ENCODE results near the gene CIAO2A. TPM values are rescaled to one million over a fixed set of nuclear protein-coding genes. Genes with fewer than 3 reads are reported as not detected.

The CIAO2A gene, protein sequence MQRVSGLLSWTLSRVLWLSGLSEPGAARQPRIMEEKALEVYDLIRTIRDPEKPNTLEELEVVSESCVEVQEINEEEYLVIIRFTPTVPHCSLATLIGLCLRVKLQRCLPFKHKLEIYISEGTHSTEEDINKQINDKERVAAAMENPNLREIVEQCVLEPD
- total RNA-seq, result 100 to 1,000 TPM in 4 of 6 experiments, 10 to 100 TPM in 2; 84.2 to 186 (median 126) TPM
- long read RNA-seq, transcript CIAO2A-201 (5 exons, 1,105 nt), result major isoform, 51 of 64 reads
- long read RNA-seq, transcript CIAO2A-202 (4 exons, 826 nt), result minor isoform, 9 of 64 reads
- long read RNA-seq, partial matches to known transcripts, result 1 of 64 reads
- long read RNA-seq, other reads (novel, unspliced or antisense), result 2 of 64 reads

- H3K27ac ChIP-seq, result peak within 1 kb of the TSS; percentile 89 to 93 (median 90)
- peak; percentile 93 to 98 (median 97) for DNase-seq
- H3K4me1 ChIP-seq, result peaks cover 0 to 65% (median 14%) of the 10 kb centered on the region in 4 donors
- no peaks in the 10 kb centered on the region for H3K9me3 ChIP-seq
- intact Hi-C loops (cut with DNase I), result loop anchor here (10.0 kb wide), 1 partner anchor 61 kb away; the partner anchor contains the start of gene SNX22 (in 2 of the 2)
- 0% methylated on average over 29 of the region's 41 CpGs for WGBS (ENCODE audit: insufficient coverage, low coverage, low lambda C conversion rate, missing lambda C conversion rate)
- peak within 1 kb of the TSS; percentile 71 to 92 (median 84) for H3K4me3 ChIP-seq
- peak; percentile 73 to 86 (median 78) for ATAC-seq
- no peaks in the 10 kb centered on the region for H3K27me3 ChIP-seq
- peaks cover 0 to under 1% (median 0%) of the 10 kb centered on the region in 4 donors for H3K36me3 ChIP-seq
- TF ChIP-seq, protein P1, sequence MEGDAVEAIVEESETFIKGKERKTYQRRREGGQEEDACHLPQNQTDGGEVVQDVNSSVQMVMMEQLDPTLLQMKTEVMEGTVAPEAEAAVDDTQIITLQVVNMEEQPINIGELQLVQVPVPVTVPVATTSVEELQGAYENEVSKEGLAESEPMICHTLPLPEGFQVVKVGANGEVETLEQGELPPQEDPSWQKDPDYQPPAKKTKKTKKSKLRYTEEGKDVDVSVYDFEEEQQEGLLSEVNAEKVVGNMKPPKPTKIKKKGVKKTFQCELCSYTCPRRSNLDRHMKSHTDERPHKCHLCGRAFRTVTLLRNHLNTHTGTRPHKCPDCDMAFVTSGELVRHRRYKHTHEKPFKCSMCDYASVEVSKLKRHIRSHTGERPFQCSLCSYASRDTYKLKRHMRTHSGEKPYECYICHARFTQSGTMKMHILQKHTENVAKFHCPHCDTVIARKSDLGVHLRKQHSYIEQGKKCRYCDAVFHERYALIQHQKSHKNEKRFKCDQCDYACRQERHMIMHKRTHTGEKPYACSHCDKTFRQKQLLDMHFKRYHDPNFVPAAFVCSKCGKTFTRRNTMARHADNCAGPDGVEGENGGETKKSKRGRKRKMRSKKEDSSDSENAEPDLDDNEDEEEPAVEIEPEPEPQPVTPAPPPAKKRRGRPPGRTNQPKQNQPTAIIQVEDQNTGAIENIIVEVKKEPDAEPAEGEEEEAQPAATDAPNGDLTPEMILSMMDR (IDR thresholded peaks at IDR 0.05), result no peak
- peak; percentile 67 for TF ChIP-seq POLR2A (IDR thresholded peaks at IDR 0.05)
Observed at GRCh38 chr15:64093627-64094417, at the start of gene CIAO2A. CIAO2A (minus strand) TSS chr15:64093838; CDS start chr15:64093768, 70 bp downstream.

DNA sequence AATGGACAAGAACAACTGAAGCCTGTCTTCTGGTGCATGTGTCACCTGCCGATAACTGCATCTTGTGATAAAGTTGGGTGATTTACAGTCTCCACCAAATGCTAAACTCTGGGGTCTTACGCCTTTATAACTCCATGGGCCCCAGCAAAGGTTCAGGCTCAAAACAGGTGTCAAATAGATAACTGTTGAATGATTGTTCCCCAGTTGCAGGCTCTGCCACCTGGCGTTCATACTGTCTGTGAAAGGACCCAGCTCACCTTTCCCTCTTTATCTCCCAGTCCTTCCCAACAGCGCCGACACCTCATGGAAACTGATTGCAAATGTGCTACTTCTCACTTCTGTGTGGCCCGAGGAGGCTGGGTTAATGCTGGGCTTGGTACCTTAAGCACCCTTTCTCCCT lies 49.6 kb upstream of the CIAO2A start:
- ATAC-seq (no peak), DNase-seq (no peak)
- H3K4me1 ChIP-seq, result peaks cover 0 to 1% (median 0%) of the 10 kb centered on the region in 4 donors
- no peaks in the 10 kb centered on the region for H3K9me3 ChIP-seq
- no peak for TF ChIP-seq POLR2A (IDR thresholded peaks at IDR 0.05)
- TF ChIP-seq, protein P1 (IDR thresholded peaks at IDR 0.05), result no peak
- H3K27ac ChIP-seq, result no peak overlapping the region
- H3K36me3 ChIP-seq, result peaks cover 0 to 34% (median 7%) of the 10 kb centered on the region in 4 donors
- no peaks in the 10 kb centered on the region for H3K27me3 ChIP-seq
- intact Hi-C loops (cut with DNase I), result no loop called here
- 93% methylated on average over 3 of the region's 6 CpGs for WGBS (ENCODE audit: insufficient coverage, low coverage, low lambda C conversion rate, missing lambda C conversion rate)
- H3K4me3 ChIP-seq, result no peak overlapping the region

GRCh38 chr15:64141798-64142512 lies 48.3 kb upstream of the CIAO2A start:
- intact Hi-C loops (cut with DNase I), result no loop called here
- WGBS (ENCODE audit: insufficient coverage, low coverage, low lambda C conversion rate, missing lambda C conversion rate), result 92% methylated on average over 6 of the region's 8 CpGs
- H3K27ac ChIP-seq, result no peak overlapping the region

More at GRCh38 chr15:64141798-64142512, 48.3 kb upstream of the CIAO2A start:
- no peaks in the 10 kb centered on the region for H3K4me1 ChIP-seq
- no peaks in the 10 kb centered on the region for H3K9me3 ChIP-seq
- peaks cover 0 to 48% (median 15%) of the 10 kb centered on the region in 4 donors for H3K36me3 ChIP-seq
- no peak for DNase-seq
- no peak for ATAC-seq
- no peaks in the 10 kb centered on the region for H3K27me3 ChIP-seq
- H3K4me3 ChIP-seq, result no peak overlapping the region
- TF ChIP-seq, protein P1 (IDR thresholded peaks at IDR 0.05), result no peak
- no peak for TF ChIP-seq POLR2A (IDR thresholded peaks at IDR 0.05)
